NCI-H2081 treated with DMSO at 0.1 percent for 48 hours (cell line): ENCODE results near the gene IPO7.

ENCODE experiments used
- DNase-seq: peaks from one replicate; lab custom pipeline; 2025; lab: John Stamatoyannopoulos, UW

IPO7 gene

GRCh38 chr11:9490376-9490775, 105.9 kb downstream of the IPO7 start:
- DNase-seq, result no peak

- DNase-seq, result no peak
These were observed 109.0 kb downstream of the IPO7 start for GRCh38 chr11:9493492-9493891.

GRCh38 chr11:9494316-9494715, 109.9 kb downstream of the IPO7 start:
- DNase-seq, result no peak

GRCh38 chr11:9495803-9496514, 111.5 kb downstream of the IPO7 start:
- no peak for DNase-seq
